H9 (cell line): Measurements from ENCODE around the gene ELANE. TPM values are rescaled to one million over a fixed set of nuclear protein-coding genes. Genes with fewer than 3 reads are reported as not detected.

ENCODE experiments used
- DNase-seq: peaks from one replicate; pipeline ENCODE4 v3.0.0-alpha.2; 2017
- H2AFZ ChIP-seq: one replicate; pipeline ENCODE4 v1.6.1; 2013; ENCODE audit warnings: mild to moderate bottlenecking, low read length, control low read depth, moderate library complexity
- H2AK5ac ChIP-seq: 2 replicates; pipeline ENCODE4 v1.6.1; 2013; ENCODE audit warnings: low read length, control low read depth, mixed read lengths; ENCODE audit not compliant: insufficient read length
- H2BK120ac ChIP-seq: one replicate; pipeline ENCODE4 v1.6.1; 2013; ENCODE audit warnings: low read depth, mild to moderate bottlenecking, low read length, control low read depth, inconsistent platforms; ENCODE audit not compliant: poor library complexity, severe bottlenecking
- H2BK12ac ChIP-seq: 2 replicates; pipeline ENCODE4 v1.6.1; 2013; ENCODE audit warnings: low read length, control low read depth, mixed read lengths, low read depth; ENCODE audit not compliant: insufficient read length
- H2BK15ac ChIP-seq: 2 replicates; pipeline ENCODE4 v1.6.1; 2013; ENCODE audit warnings: low read depth, low read length, control low read depth
- H2BK20ac ChIP-seq: one replicate; pipeline ENCODE4 v1.6.1; 2013; ENCODE audit warnings: low read depth, mild to moderate bottlenecking, low read length, control low read depth, inconsistent platforms; ENCODE audit not compliant: poor library complexity, severe bottlenecking
- H2BK5ac ChIP-seq: 2 replicates; pipeline ENCODE4 v1.6.1; 2013; ENCODE audit warnings: low read length, control low read depth, mixed read lengths; ENCODE audit not compliant: insufficient read length
- H3K14ac ChIP-seq: 2 replicates; pipeline ENCODE4 v1.6.1; 2013; ENCODE audit warnings: low read length, control low read depth; ENCODE audit not compliant: insufficient read depth
- H3K18ac ChIP-seq: 2 replicates; pipeline ENCODE4 v1.6.1; 2013; ENCODE audit warnings: low read depth, mild to moderate bottlenecking, mixed read lengths, low read length, control low read depth; ENCODE audit not compliant: insufficient read length
- H3K23ac ChIP-seq: 2 replicates; pipeline ENCODE4 v1.6.1; 2013; ENCODE audit warnings: low read length, control low read depth, mixed read lengths, low read depth; ENCODE audit not compliant: insufficient read length
- H3K23me2 ChIP-seq: 2 replicates; pipeline ENCODE4 v1.6.1; 2013; ENCODE audit warnings: low read depth, mild to moderate bottlenecking, mixed read lengths, low read length, control low read depth; ENCODE audit not compliant: insufficient read length, poor library complexity, severe bottlenecking
- H3K27ac ChIP-seq: 2 replicates; pipeline ENCODE4 v1.5.1; 2013; ENCODE audit warnings: low read length, control low read depth, mixed read lengths, low read depth; ENCODE audit not compliant: insufficient read length
- H3K27me3 ChIP-seq: 2 replicates; pipeline ENCODE4 v1.6.1; 2013; ENCODE audit warnings: low read length, control low read depth, inconsistent platforms; ENCODE audit not compliant: insufficient read depth
- H3K4ac ChIP-seq: 2 replicates; pipeline ENCODE4 v1.6.1; 2013; ENCODE audit warnings: low read depth, mild to moderate bottlenecking, control low read depth, inconsistent platforms, low read length, moderate library complexity
- H3K4me1 ChIP-seq: 2 replicates; pipeline ENCODE4 v1.6.1; 2013; ENCODE audit warnings: low read length, control low read depth, inconsistent platforms; ENCODE audit not compliant: insufficient read depth
- H3K4me2 ChIP-seq: 2 replicates; pipeline ENCODE4 v1.6.1; 2013; ENCODE audit warnings: low read length, control low read depth, mixed read lengths; ENCODE audit not compliant: insufficient read length, insufficient read depth
- H3K56ac ChIP-seq: 2 replicates; pipeline ENCODE4 v1.6.1; 2013; ENCODE audit warnings: low read depth, mild to moderate bottlenecking, mixed read lengths, low read length, control low read depth; ENCODE audit not compliant: insufficient read length
- H3K79me1 ChIP-seq: 2 replicates; pipeline ENCODE4 v1.6.1; 2013; ENCODE audit warnings: low read depth, mild to moderate bottlenecking, moderate library complexity, low read length, control low read depth, inconsistent platforms; ENCODE audit not compliant: insufficient read depth, poor library complexity, severe bottlenecking
- H3K79me2 ChIP-seq: 2 replicates; pipeline ENCODE4 v1.6.1; 2013; ENCODE audit warnings: low read length, control low read depth, inconsistent platforms; ENCODE audit not compliant: insufficient read depth
- H3K9ac ChIP-seq: 2 replicates; pipeline ENCODE4 v1.6.1; 2013; ENCODE audit warnings: low read length, control low read depth, mixed read lengths; ENCODE audit not compliant: insufficient read length; ENCODE audit errors: extremely low read depth
- H3K9me3 ChIP-seq: one replicate; pipeline ENCODE4 v1.6.1; 2013; ENCODE audit warnings: low read depth, low read length, inconsistent platforms; ENCODE audit not compliant: control insufficient read depth
- H3T11ph ChIP-seq: one replicate; pipeline ENCODE4 v1.6.1; 2013; ENCODE audit warnings: mild to moderate bottlenecking, low read length, control low read depth, inconsistent platforms
- H4K20me1 ChIP-seq: one replicate; pipeline ENCODE4 v1.6.1; 2013; ENCODE audit not compliant: control insufficient read depth, insufficient read length, insufficient read depth
- H4K5ac ChIP-seq: 2 replicates; pipeline ENCODE4 v1.6.1; 2013; ENCODE audit warnings: low read depth, mild to moderate bottlenecking, mixed read lengths, low read length, control low read depth; ENCODE audit not compliant: insufficient read length
- H4K8ac ChIP-seq: replicated peaks from 2 replicates; pipeline ENCODE4 v1.6.1; 2013; ENCODE audit warnings: low read length, control low read depth, mixed read lengths, low read depth; ENCODE audit not compliant: insufficient read length
- H4K91ac ChIP-seq: 2 replicates; pipeline ENCODE4 v1.6.1; 2013; ENCODE audit warnings: low read depth, mild to moderate bottlenecking, moderate library complexity, mixed read lengths, low read length, control low read depth; ENCODE audit not compliant: insufficient read length
- H3K27ac Mint-ChIP-seq, 3 experiments: 2 replicates in 2 of 3; 3 replicates in 1 of 3; pipeline ENCODE4 v1.8.0; 2020 to 2021; ENCODE audit warnings: mixed read lengths in 3 of 3, mild to moderate bottlenecking in 1 of 3, moderate library complexity in 1 of 3
- H3K27me3 Mint-ChIP-seq: 2 replicates; pipeline ENCODE4 v1.8.0; 2021; ENCODE audit warnings: low read depth, mild to moderate bottlenecking, moderate library complexity, mixed read lengths
- H3K36me3 Mint-ChIP-seq, 3 experiments: 2 replicates in 2 of 3; 3 replicates in 1 of 3; pipeline ENCODE4 v1.8.0; 2020 to 2021; ENCODE audit warnings: low read depth in 3 of 3, mixed read lengths in 3 of 3; ENCODE audit not compliant: insufficient read depth in 1 of 3
- H3K4me1 Mint-ChIP-seq, 2 experiments: 2 replicates each; pipeline ENCODE4 v1.8.0; 2020; ENCODE audit warnings: mixed read lengths in 2 of 2
- H3K4me3 Mint-ChIP-seq, 2 experiments: 2 replicates in 1 of 2; 3 replicates in 1 of 2; pipeline ENCODE4 v1.8.0; 2020 to 2021; ENCODE audit warnings: mild to moderate bottlenecking in 2 of 2, mixed read lengths in 2 of 2, moderate library complexity in 1 of 2
- H3K9me3 Mint-ChIP-seq, 2 experiments: 2 replicates in 1 of 2; 3 replicates in 1 of 2; pipeline ENCODE4 v1.8.0; 2020; ENCODE audit warnings: mild to moderate bottlenecking in 2 of 2, mixed read lengths in 2 of 2, moderate library complexity in 1 of 2
- WGBS: extraction: QIAGEN DNeasy Blood & Tissue Kit; methylation state at CpG from one replicate; pipeline ENCODE4 v1.1.7; 2013; ENCODE audit warnings: missing lambda C conversion rate, low lambda C conversion rate, mixed read lengths; ENCODE audit not compliant: insufficient read length; ENCODE audit errors: extremely low coverage; 5-methylcytosine and 5-hydroxymethylcytosine counted together
- total RNA-seq: library from RNA; stranded (reverse); gene quantifications from 2 replicates; pipeline ENCODE4 v1.2.1, GENCODE V29; 2021
- TF ChIP-seq, protein P1 (sequence below): fragments of 200-600 bp; sonication (generic); conservative IDR thresholded peaks from 3 replicates; pipeline ENCODE4 v1.8.0; 2021; ENCODE audit warnings: antibody characterized with exemption, mild to moderate bottlenecking

ELANE gene
- total RNA-seq, 1 experiment from 2014 or later, result not detected

DNA sequence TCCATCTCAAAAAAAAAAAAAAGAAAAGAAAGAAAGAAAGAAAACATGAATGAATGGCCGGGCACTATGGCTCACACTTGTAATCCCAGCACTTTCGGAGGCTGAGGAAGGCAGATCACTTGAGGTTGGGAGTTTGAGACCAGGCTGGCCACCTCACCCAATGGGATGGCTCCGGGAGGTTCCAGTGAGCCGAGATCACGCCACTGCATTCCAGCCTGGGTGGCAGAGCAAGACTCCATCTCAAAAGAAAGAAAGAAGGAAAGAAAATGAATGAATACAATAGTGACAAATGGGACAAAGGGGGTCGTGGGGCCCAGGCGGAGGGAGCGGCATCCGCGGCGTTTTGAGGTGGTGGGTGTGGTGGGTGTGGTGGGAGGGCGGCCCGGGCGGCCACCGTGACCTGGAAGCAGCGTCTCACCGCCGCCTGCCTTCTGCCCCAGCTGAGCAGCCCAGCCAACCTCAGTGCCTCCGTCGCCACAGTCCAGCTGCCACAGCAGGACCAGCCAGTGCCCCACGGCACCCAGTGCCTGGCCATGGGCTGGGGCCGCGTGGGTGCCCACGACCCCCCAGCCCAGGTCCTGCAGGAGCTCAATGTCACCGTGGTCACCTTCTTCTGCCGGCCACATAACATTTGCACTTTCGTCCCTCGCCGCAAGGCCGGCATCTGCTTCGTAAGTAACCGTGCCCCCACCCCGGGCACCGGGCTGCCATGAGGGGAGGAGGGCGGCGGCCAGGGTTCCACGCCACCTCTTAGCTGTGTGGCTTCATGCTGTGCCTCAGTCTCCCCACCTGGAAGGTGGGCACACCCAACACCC is 6.2 kb upstream of the ELANE start:
- Histone ChIP-seq H3K23ac (no peak overlapping the region), H3K14ac (no peak overlapping the region), H3K4ac (no peak overlapping the region), H3K4me2 (no peak overlapping the region), H4K5ac (no peak overlapping the region), H3T11ph (no peak overlapping the region), H2AFZ (no peak overlapping the region), H2AK5ac (no peak overlapping the region), H2BK5ac (no peak overlapping the region), H3K27me3 (peaks cover 3% of the 10 kb centered on the region; the same call in 1 of the 2 replicates), H3K56ac (no peak overlapping the region), H3K9ac (no peak overlapping the region), H3K23me2 (peaks cover 2% of the 10 kb centered on the region), H2BK12ac (no peak overlapping the region), H4K91ac (no peak overlapping the region), H3K27ac (no peak overlapping the region), H3K79me1 (no peaks in the 10 kb centered on the region), H3K9me3 (no peaks in the 10 kb centered on the region), H4K8ac (no peak overlapping the region), H2BK15ac (no peak overlapping the region), H2BK120ac (no peak overlapping the region), H3K18ac (no peak overlapping the region), H4K20me1 (no peaks in the 10 kb centered on the region), H3K4me1 (no peaks in the 10 kb centered on the region), H2BK20ac (no peak overlapping the region), H3K79me2 (no peaks in the 10 kb centered on the region)
- Mint-ChIP-seq H3K36me3 (no peaks in the 10 kb centered on the region; a peak in 1 of 7 replicates), H3K27me3 (peaks cover 62% of the 10 kb centered on the region), H3K27ac (peak overlapping the region in 2 of 3 experiments; percentile 34 to 65; a peak in 1 of 7 replicates), H3K4me1 (peaks cover 2 to 11% of the 10 kb centered on the region in 2 experiments; a peak in 2 of 4 replicates), H3K9me3 (peaks cover 0 to 4% of the 10 kb centered on the region in 2 experiments; a peak in 2 of 5 replicates), H3K4me3 (peak overlapping the region in 1 of 2 experiments; percentile 21; a peak in 1 of 5 replicates)
- WGBS, result no CpG with 5 or more reads among the region's 37 CpGs
- TF ChIP-seq, protein P1, sequence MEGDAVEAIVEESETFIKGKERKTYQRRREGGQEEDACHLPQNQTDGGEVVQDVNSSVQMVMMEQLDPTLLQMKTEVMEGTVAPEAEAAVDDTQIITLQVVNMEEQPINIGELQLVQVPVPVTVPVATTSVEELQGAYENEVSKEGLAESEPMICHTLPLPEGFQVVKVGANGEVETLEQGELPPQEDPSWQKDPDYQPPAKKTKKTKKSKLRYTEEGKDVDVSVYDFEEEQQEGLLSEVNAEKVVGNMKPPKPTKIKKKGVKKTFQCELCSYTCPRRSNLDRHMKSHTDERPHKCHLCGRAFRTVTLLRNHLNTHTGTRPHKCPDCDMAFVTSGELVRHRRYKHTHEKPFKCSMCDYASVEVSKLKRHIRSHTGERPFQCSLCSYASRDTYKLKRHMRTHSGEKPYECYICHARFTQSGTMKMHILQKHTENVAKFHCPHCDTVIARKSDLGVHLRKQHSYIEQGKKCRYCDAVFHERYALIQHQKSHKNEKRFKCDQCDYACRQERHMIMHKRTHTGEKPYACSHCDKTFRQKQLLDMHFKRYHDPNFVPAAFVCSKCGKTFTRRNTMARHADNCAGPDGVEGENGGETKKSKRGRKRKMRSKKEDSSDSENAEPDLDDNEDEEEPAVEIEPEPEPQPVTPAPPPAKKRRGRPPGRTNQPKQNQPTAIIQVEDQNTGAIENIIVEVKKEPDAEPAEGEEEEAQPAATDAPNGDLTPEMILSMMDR, result no peak
- DNase-seq, result no peak
